GM23248 (cell line): Measurements from ENCODE around the gene MYMK. TPM values are rescaled to one million over a fixed set of nuclear protein-coding genes. Genes with fewer than 3 reads are reported as not detected.
"Not testable (repeated sequence)": the region's sequence is repeated elsewhere in the genome, so short reads cannot be mapped to it uniquely, and the experiment has no call there.

Experiments used
- DNase-seq: peaks from one replicate; pipeline ENCODE4 v3.0.0-alpha.2; 2015
- H2AFZ ChIP-seq: fragments of 200-600 bp; sonication (generic); 2 replicates; pipeline ENCODE4 v1.6.1; 2016; ENCODE audit warnings: antibody characterized with exemption
- H3F3A ChIP-seq: fragments of 200-600 bp; sonication (generic); 2 replicates; pipeline ENCODE4 v1.6.1; 2016; ENCODE audit warnings: mild to moderate bottlenecking, antibody characterized with exemption, mixed run types; ENCODE audit not compliant: insufficient read depth
- H3K27ac ChIP-seq: fragments of 200-600 bp; sonication (generic); 2 replicates; pipeline ENCODE4 v1.5.1; 2016; ENCODE audit warnings: mild to moderate bottlenecking
- H3K27me3 ChIP-seq: fragments of 200-600 bp; sonication (generic); replicated peaks from 2 replicates; pipeline ENCODE4 v1.6.1; 2016; ENCODE audit warnings: mild to moderate bottlenecking; ENCODE audit not compliant: insufficient read depth
- H3K36me3 ChIP-seq: fragments of 200-600 bp; sonication (generic); 2 replicates; pipeline ENCODE4 v1.6.1; 2016; ENCODE audit warnings: low read depth, mild to moderate bottlenecking
- H3K4me1 ChIP-seq: fragments of 200-600 bp; sonication (generic); 2 replicates; pipeline ENCODE4 v1.6.1; 2016; ENCODE audit warnings: mild to moderate bottlenecking; ENCODE audit not compliant: insufficient read depth
- H3K4me2 ChIP-seq: fragments of 200-600 bp; sonication (generic); one replicate; pipeline ENCODE4 v1.6.1; 2016; ENCODE audit warnings: mild to moderate bottlenecking; ENCODE audit not compliant: unreplicated experiment
- H3K4me3 ChIP-seq: fragments of 200-600 bp; sonication (generic); 2 replicates; pipeline ENCODE4 v1.5.1; 2016; ENCODE audit warnings: mild to moderate bottlenecking
- H3K79me2 ChIP-seq: fragments of 200-600 bp; sonication (generic); 2 replicates; pipeline ENCODE4 v1.6.1; 2016; ENCODE audit warnings: mild to moderate bottlenecking; ENCODE audit not compliant: insufficient read depth
- H3K9ac ChIP-seq: fragments of 200-600 bp; sonication (generic); 2 replicates; pipeline ENCODE4 v1.6.1; 2016; ENCODE audit warnings: mild to moderate bottlenecking
- H3K9me2 ChIP-seq: fragments of 200-600 bp; sonication (generic); 2 replicates; pipeline ENCODE4 v1.6.1; 2016; ENCODE audit warnings: mixed run types, mild to moderate bottlenecking, moderate library complexity; ENCODE audit not compliant: insufficient read depth
- H3K9me3 ChIP-seq: fragments of 200-600 bp; sonication (generic); one replicate; pipeline ENCODE4 v1.6.1; 2017; ENCODE audit warnings: low read depth
- H4K20me1 ChIP-seq: fragments of 200-600 bp; sonication (generic); 2 replicates; pipeline ENCODE4 v1.6.0; 2016; ENCODE audit not compliant: insufficient read depth
- EZH2 ChIP-seq: fragments of 200-600 bp; sonication (generic); IDR thresholded peaks from 2 replicates; pipeline ENCODE4 v1.6.1; 2018; ENCODE audit warnings: antibody characterized with exemption, mild to moderate bottlenecking; ENCODE audit not compliant: insufficient read depth, poor library complexity, severe bottlenecking
- EZH2phosphoT487 ChIP-seq: fragments of 200-600 bp; sonication (generic); IDR thresholded peaks from 2 replicates; pipeline ENCODE4 v1.6.1; 2018; ENCODE audit warnings: antibody characterized with exemption, moderate library complexity, mild to moderate bottlenecking, low read depth; ENCODE audit not compliant: insufficient read depth
- WGBS, 2 experiments: methylation state at CpG; one replicate each; pipeline ENCODE4 v1.1.6; 2015 to 2017; ENCODE audit warnings: low lambda C conversion rate in 2 of 2, low coverage in 1 of 2; ENCODE audit errors: missing lambda C conversion rate in 2 of 2; 5-methylcytosine and 5-hydroxymethylcytosine counted together
- in situ Hi-C: fragments of 300-500 bp; cut with MboI; formaldehyde crosslinking; loops from 2 replicates; pipeline ENCODE4 v1.15.0; 2020
- polyA plus RNA-seq: library from polyadenylated mRNA; unstranded; fragments of >200 nt; fragmentation: Nextera tagmentation; extraction: Ambion mirVana; gene quantifications from 2 replicates; pipeline ENCODE4 v1.2.1, GENCODE V29; 2016
- total RNA-seq: library from RNA; depleted of rRNA; stranded (reverse); fragments of >200 nt; shearing (Covaris generic); gene quantifications from 2 replicates; pipeline ENCODE4 v1.2.3, GENCODE V29; 2014

Gene MYMK
- total and polyA plus RNA-seq, 2 experiments from 2014 or later: not detected

DNA sequence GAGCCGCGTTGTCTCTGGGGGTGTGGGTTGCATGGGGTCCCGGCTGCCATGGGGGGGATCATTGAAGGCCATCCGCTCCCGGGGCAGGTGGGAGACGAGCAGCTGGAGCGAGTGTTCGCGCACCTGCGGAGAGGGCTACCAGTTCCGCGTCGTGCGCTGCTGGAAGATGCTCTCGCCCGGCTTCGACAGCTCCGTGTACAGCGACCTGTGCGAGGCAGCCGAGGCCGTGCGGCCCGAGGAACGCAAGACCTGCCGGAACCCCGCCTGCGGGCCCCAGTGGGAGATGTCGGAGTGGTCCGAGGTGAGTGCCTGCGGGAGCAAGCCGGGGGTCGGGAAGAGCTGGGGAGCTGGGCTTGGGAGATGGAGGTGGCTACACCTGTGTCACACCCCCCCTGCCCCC lies 43.4 kb upstream of the MYMK start:
- DNase-seq: no peak
- TF ChIP-seq EZH2phosphoT487: no peak
- no peak for TF ChIP-seq EZH2
- H3K27ac ChIP-seq: no peak overlapping the region
- no peak overlapping the region for H2AFZ ChIP-seq
- no peaks in the 10 kb centered on the region for H3F3A ChIP-seq
- H3K9ac ChIP-seq: no peak overlapping the region
- H3K9me3 ChIP-seq: no peaks in the 10 kb centered on the region
- no peaks in the 10 kb centered on the region for H3K4me1 ChIP-seq
- peaks cover 33% of the 10 kb centered on the region for H3K27me3 ChIP-seq
- H3K4me2 ChIP-seq: no peak overlapping the region
- H3K4me3 ChIP-seq: no peak overlapping the region
- no peaks in the 10 kb centered on the region for H3K79me2 ChIP-seq
- WGBS, 2 experiments: 94 to 98% methylated on average over 22 to 33 of the region's 33 CpGs
- H3K9me2 ChIP-seq: no peaks in the 10 kb centered on the region
- no peaks in the 10 kb centered on the region for H3K36me3 ChIP-seq
- H4K20me1 ChIP-seq: no peaks in the 10 kb centered on the region
- in situ Hi-C loops: no loop called here

DNA sequence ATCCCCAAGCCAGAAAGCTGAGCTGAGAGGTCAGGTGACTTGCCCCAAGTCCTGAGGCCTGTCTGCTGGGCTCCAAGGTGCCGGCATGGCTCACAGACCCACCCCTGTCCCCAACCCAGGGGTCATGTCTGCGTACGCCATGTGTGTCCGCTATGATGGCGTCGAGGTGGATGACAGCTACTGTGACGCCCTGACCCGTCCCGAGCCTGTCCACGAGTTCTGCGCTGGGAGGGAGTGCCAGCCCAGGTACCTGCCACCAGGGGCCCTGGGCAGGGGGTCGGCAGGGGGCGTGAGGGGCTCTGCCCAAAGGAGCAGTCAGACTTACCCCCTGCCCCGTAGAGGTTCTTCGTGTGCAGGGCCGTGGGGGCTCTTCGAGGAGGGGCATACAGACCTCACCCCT lies 42.1 kb upstream of the MYMK start:
- H3F3A ChIP-seq: no peaks in the 10 kb centered on the region
- H4K20me1 ChIP-seq: no peaks in the 10 kb centered on the region
- H3K79me2 ChIP-seq: no peaks in the 10 kb centered on the region
- H3K27me3 ChIP-seq: peaks cover 28% of the 10 kb centered on the region
- no peak overlapping the region for H3K9ac ChIP-seq
- no peak overlapping the region for H3K4me2 ChIP-seq
- no peak overlapping the region for H3K27ac ChIP-seq
- in situ Hi-C loops: no loop called here
- no peaks in the 10 kb centered on the region for H3K9me2 ChIP-seq
- no peak overlapping the region for H2AFZ ChIP-seq
- DNase-seq: no peak
- no peak overlapping the region for H3K4me3 ChIP-seq
- TF ChIP-seq EZH2 (no peak), EZH2phosphoT487 (no peak)
- no peaks in the 10 kb centered on the region for H3K9me3 ChIP-seq
- H3K36me3 ChIP-seq: no peaks in the 10 kb centered on the region
- H3K4me1 ChIP-seq: no peaks in the 10 kb centered on the region
- WGBS, 2 experiments: 86 to 90% methylated on average over 13 to 17 of the region's 17 CpGs

DNA sequence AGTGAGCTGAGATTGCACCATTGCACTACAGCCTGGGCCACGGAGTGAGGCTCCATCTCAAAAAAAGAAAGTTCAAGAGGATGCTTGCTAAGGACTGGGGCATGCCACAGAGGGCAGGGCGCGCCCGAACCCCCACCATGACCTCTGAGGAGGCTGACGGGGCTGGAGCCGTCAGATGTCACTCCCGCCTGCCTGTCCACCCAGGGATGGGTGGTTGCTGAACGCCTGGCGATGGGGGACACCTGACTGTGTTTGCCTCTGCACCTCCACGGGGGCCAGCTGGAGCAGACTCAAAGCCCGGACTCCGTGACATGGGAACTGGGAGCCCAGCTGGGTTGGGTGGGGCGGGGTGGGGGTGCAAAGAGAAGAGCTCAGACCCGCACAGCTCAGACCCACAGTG lies 41.6 kb upstream of the MYMK start:
- Histone ChIP-seq H3K9me2 (no peaks in the 10 kb centered on the region), H3K9ac (no peak overlapping the region), H3K79me2 (no peaks in the 10 kb centered on the region), H3K4me1 (no peaks in the 10 kb centered on the region), H2AFZ (no peak overlapping the region), H3F3A (no peaks in the 10 kb centered on the region), H3K4me2 (no peak overlapping the region), H3K27me3 (peaks cover 28% of the 10 kb centered on the region), H3K9me3 (no peaks in the 10 kb centered on the region), H3K36me3 (no peaks in the 10 kb centered on the region), H3K4me3 (no peak overlapping the region), H3K27ac (no peak overlapping the region), H4K20me1 (no peaks in the 10 kb centered on the region)
- DNase-seq: no peak
- in situ Hi-C loops: no loop called here
- WGBS, 2 experiments: 72 to 87% methylated on average over 13 to 14 of the region's 14 CpGs
- TF ChIP-seq EZH2phosphoT487: no peak
- TF ChIP-seq EZH2: no peak

DNA sequence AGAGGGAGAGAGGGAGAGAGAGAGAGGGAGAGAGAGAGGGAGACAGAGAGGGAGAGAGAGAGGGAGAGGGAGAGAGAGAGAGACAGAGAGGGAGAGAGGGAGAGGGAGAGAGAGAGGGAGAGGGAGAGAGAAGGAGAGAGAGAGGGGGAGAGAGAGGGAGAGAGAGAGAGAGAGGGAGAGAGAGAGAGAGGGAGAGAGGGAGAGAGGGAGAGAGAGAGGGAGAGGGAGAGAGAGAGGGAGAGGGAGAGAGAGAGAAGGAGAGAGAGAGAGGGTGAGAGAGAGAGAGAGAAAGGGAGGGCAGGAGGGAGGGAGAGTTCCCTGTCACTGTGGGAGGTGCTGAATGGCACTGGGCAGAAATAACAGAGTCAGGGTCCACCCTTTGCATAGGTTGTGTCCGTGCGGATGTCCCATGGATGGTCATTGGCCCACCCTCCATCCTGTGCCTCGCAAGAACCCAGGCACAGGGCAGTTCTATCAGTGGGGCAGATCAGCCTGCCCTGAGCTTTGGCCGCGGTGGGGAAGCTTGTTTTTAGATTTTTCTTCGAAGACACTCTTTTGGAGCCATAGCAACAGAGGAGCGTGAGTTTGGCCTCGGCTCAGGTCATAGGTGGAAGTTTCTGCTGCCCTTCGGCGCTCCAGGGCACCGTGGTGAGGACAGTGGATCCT lies 39.8 kb upstream of the MYMK start:
- Histone ChIP-seq H2AFZ (no peak overlapping the region), H3K4me2 (no peak overlapping the region), H3K36me3 (no peaks in the 10 kb centered on the region), H3K4me1 (no peaks in the 10 kb centered on the region), H3K9me2 (no peaks in the 10 kb centered on the region), H3K79me2 (no peaks in the 10 kb centered on the region), H4K20me1 (no peaks in the 10 kb centered on the region), H3K4me3 (no peak overlapping the region), H3K9me3 (no peaks in the 10 kb centered on the region), H3F3A (no peaks in the 10 kb centered on the region), H3K27ac (no peak overlapping the region), H3K27me3 (peaks cover 21% of the 10 kb centered on the region), H3K9ac (no peak overlapping the region)
- 39 to 40% methylated on average over 9 to 11 of the region's 11 CpGs for WGBS, 2 experiments
- in situ Hi-C loops: no loop called here
- no peak for DNase-seq
- no peak for TF ChIP-seq EZH2
- TF ChIP-seq EZH2phosphoT487: no peak

DNA sequence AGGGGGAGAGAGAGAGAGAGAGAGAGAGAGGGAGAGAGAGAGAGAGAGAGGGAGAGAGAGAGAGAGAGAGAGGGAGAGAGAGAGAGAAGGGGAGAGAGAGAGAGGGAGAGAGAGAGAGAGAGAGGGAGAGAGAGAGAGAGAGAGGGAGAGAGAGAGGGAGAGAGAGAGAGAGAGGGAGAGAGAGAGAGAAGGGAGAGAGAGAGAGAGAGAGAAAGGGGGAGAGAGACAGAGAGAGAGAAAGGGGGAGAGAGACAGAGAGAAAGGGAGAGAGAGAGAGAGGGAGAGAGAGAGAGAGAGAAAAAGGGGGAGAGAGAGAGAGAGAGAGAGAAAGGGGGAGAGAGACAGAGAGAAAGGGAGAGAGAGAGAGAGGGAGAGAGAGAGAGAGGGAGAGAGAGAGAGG lies 39.1 kb upstream of the MYMK start:
- H3F3A ChIP-seq, H2AFZ ChIP-seq, H4K20me1 ChIP-seq, H3K36me3 ChIP-seq, in situ Hi-C loops, H3K27ac ChIP-seq, H3K9me3 ChIP-seq, H3K4me2 ChIP-seq, H3K9me2 ChIP-seq, DNase-seq, H3K79me2 ChIP-seq, H3K9ac ChIP-seq, H3K4me3 ChIP-seq, H3K4me1 ChIP-seq: not testable (repeated sequence)
- peaks cover 16% of the 10 kb centered on the region; the same call in 1 of the 2 replicates for H3K27me3 ChIP-seq
